Skeletal muscle satellite cell (primary cell): ENCODE measurements around the gene UST.
"Not testable (repeated sequence)": the region's sequence is repeated elsewhere in the genome, so short reads cannot be mapped to it uniquely, and the experiment has no call there.

Experiments
- H3K27me3 ChIP-seq: 2 replicates; pipeline ENCODE4 v1.7.0; 2013; ENCODE audit warnings: low read length; ENCODE audit not compliant: control insufficient read depth, insufficient read depth
- H3K36me3 ChIP-seq: 2 replicates; pipeline ENCODE4 v1.7.0; 2013; ENCODE audit warnings: mild to moderate bottlenecking, control low read depth, low read length; ENCODE audit not compliant: insufficient read depth
- H3K4me1 ChIP-seq: 2 replicates; pipeline ENCODE4 v1.7.0; 2013; ENCODE audit warnings: low read length; ENCODE audit not compliant: control insufficient read depth, insufficient read depth
- H3K4me2 ChIP-seq: 2 replicates; pipeline ENCODE4 v1.7.0; 2013; ENCODE audit warnings: mild to moderate bottlenecking, low read length
- H3K4me3 ChIP-seq: 2 replicates; pipeline ENCODE4 v1.7.0; 2013; ENCODE audit warnings: low read length
- H3K9ac ChIP-seq: 2 replicates; pipeline ENCODE4 v1.7.0; 2013; ENCODE audit warnings: mild to moderate bottlenecking, low read depth, low read length, moderate library complexity
- H3K9me3 ChIP-seq: replicated peaks from 2 replicates; pipeline ENCODE4 v1.7.0; 2013; ENCODE audit warnings: mild to moderate bottlenecking, control low read depth, low read length

The UST gene

DNA sequence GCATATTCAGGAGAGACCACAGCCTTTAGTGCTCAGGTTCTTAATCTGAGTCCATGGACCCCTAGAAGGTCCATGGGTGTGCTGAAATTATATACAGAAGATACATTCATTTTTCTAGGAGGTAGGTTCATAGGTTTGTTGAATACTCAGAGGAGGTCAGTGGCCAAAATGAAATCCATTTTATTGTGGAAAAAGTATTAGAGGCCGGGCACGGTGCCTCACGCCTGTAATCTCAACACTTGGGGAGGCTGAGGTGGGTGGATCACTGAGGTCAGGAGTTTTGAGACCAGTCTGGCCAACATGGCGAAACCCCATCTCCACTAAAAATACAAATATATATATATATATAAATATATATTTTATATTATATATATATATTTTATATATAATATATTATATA, 9.0 kb upstream of the UST start:
- no peaks in the 10 kb centered on the region for H3K9me3 ChIP-seq
- H3K27me3 ChIP-seq: no peaks in the 10 kb centered on the region
- H3K4me2 ChIP-seq: no peak overlapping the region
- H3K9ac ChIP-seq: no peak overlapping the region
- H3K4me3 ChIP-seq: no peak overlapping the region
- H3K4me1 ChIP-seq: no peaks in the 10 kb centered on the region
- H3K36me3 ChIP-seq: no peaks in the 10 kb centered on the region

- Histone ChIP-seq H3K4me2 (no peak overlapping the region), H3K9me3 (no peaks in the 10 kb centered on the region), H3K9ac (no peak overlapping the region), H3K4me1 (no peaks in the 10 kb centered on the region), H3K27me3 (no peaks in the 10 kb centered on the region), H3K36me3 (no peaks in the 10 kb centered on the region), H3K4me3 (no peak overlapping the region)
These were observed 7.6 kb upstream of the UST start for GRCh38 chr6:148738946-148739821.

DNA sequence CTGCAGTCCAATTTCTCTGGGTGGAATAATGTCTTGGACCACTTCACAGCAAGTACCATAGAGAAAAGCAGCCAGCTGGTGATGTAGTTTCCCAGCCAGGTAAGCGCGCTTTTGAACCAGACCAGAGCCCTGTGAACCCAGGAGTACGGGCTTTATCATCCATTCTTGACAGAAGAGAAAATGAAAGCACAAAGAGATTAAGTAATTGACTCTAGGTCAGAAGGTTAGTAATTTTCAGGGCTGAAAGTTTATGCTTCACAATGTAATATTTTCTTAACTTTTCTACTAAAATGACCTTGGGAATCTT, 7.1 kb upstream of the UST start:
- Histone ChIP-seq H3K4me1 (no peaks in the 10 kb centered on the region), H3K27me3 (no peaks in the 10 kb centered on the region), H3K36me3 (no peaks in the 10 kb centered on the region), H3K9ac (no peak overlapping the region), H3K9me3 (no peaks in the 10 kb centered on the region), H3K4me2 (no peak overlapping the region), H3K4me3 (no peak overlapping the region)

- H3K36me3 ChIP-seq: no peaks in the 10 kb centered on the region
- H3K27me3 ChIP-seq: no peaks in the 10 kb centered on the region
- H3K4me3 ChIP-seq: no peak overlapping the region
- no peak overlapping the region for H3K4me2 ChIP-seq
- H3K9ac ChIP-seq: no peak overlapping the region
- no peaks in the 10 kb centered on the region for H3K9me3 ChIP-seq
- peaks cover 6% of the 10 kb centered on the region for H3K4me1 ChIP-seq
These were observed 3.4 kb upstream of the UST start for GRCh38 chr6:148743476-148743875.

- peak overlapping the region; percentile 85 for H3K4me2 ChIP-seq
- H3K36me3 ChIP-seq: no peaks in the 10 kb centered on the region
- H3K27me3 ChIP-seq: no peaks in the 10 kb centered on the region
- H3K4me3 ChIP-seq: peak overlapping the region; percentile 94
- H3K4me1 ChIP-seq: peaks cover 6% of the 10 kb centered on the region
- no peaks in the 10 kb centered on the region for H3K9me3 ChIP-seq
- peak overlapping the region; percentile 70 for H3K9ac ChIP-seq
These were observed 904 bp upstream of the UST start for GRCh38 chr6:148745926-148746325.

- Histone ChIP-seq H3K4me2 (peak overlapping the region; percentile 85), H3K9ac (peak overlapping the region; percentile 70), H3K9me3 (no peaks in the 10 kb centered on the region), H3K4me3 (peak overlapping the region; percentile 94), H3K36me3 (no peaks in the 10 kb centered on the region), H3K4me1 (peaks cover 6% of the 10 kb centered on the region), H3K27me3 (no peaks in the 10 kb centered on the region)
These were observed 278 bp downstream of the UST start for GRCh38 chr6:148747145-148747470.

DNA sequence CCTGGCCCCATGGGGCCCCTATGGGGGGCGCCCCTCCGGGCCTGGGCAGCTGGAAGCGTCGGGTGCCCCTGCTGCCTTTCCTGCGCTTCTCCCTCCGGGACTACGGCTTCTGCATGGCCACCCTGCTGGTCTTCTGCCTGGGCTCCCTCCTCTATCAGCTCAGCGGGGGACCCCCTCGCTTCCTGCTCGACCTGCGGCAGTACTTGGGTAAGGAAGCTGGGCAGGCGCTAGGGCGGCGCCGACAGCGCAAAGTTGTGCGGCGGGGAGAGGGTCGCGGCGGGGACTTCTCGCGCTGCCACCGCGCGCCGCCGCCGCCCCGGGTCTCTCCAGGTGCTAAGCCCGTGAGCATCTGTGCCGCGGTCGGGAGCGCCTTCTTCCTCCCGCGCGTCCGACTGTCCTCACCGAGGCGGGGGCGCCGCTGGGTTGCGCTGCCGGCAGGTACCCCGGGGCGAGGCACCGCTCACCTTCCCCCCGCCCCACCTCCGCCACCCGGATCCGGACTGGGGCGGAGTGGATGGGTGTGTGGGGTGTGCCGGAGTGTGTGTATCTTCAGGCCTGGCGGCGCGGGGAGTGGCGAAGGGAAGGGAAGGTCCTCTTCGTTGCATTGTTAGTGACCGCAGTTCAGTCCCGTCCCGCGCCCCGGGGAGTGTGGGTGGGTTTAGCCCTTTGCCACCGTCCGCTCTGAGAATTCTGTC, 788 bp downstream of the UST start:
- H3K4me3 ChIP-seq: peak overlapping the region; percentile 94
- H3K36me3 ChIP-seq: no peaks in the 10 kb centered on the region
- H3K4me2 ChIP-seq: peak overlapping the region; percentile 85
- H3K4me1 ChIP-seq: peaks cover 6% of the 10 kb centered on the region
- H3K27me3 ChIP-seq: no peaks in the 10 kb centered on the region
- no peaks in the 10 kb centered on the region for H3K9me3 ChIP-seq
- peak overlapping the region; percentile 70 for H3K9ac ChIP-seq

- H3K9me3 ChIP-seq: no peaks in the 10 kb centered on the region
- no peaks in the 10 kb centered on the region for H3K27me3 ChIP-seq
- H3K4me1 ChIP-seq: peaks cover 6% of the 10 kb centered on the region
- H3K36me3 ChIP-seq: no peaks in the 10 kb centered on the region
- H3K9ac ChIP-seq: no peak overlapping the region
- no peak overlapping the region for H3K4me3 ChIP-seq
- H3K4me2 ChIP-seq: no peak overlapping the region
These were observed 2.8 kb downstream of the UST start for GRCh38 chr6:148749674-148750073.

GRCh38 chr6:148750838-148751792, 4.3 kb downstream of the UST start:
- H3K36me3 ChIP-seq: no peaks in the 10 kb centered on the region

DNA sequence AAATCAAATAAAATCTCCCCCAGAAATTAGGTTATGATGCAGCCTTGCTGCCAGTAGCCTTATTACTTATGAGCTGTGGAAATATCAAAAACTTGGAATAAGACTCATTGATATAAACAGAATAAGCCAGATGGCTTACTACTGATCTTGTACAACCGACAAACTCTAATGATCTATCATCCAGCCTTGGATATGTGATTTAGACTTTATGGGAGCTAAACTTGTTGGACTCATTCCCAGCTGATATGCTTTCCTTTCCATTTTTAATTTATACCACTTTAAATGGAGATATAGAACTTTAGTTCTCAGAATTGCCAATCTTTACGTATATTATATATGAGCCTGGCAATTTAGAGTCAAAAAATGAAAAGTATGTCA, 5.0 kb downstream of the UST start:
- no peaks in the 10 kb centered on the region for H3K4me1 ChIP-seq
- no peaks in the 10 kb centered on the region for H3K36me3 ChIP-seq
- H3K4me3 ChIP-seq: no peak overlapping the region
- H3K4me2 ChIP-seq: no peak overlapping the region
- H3K9ac ChIP-seq: no peak overlapping the region
- no peaks in the 10 kb centered on the region for H3K9me3 ChIP-seq
- H3K27me3 ChIP-seq: no peaks in the 10 kb centered on the region

More at GRCh38 chr6:148750838-148751792, 4.3 kb downstream of the UST start:
- no peak overlapping the region for H3K4me2 ChIP-seq
- H3K9ac ChIP-seq: no peak overlapping the region
- H3K4me1 ChIP-seq: peaks cover 2% of the 10 kb centered on the region
- no peak overlapping the region for H3K4me3 ChIP-seq
- no peaks in the 10 kb centered on the region for H3K27me3 ChIP-seq
- no peaks in the 10 kb centered on the region for H3K9me3 ChIP-seq

- not testable (repeated sequence) for H3K9ac ChIP-seq, H3K9me3 ChIP-seq, H3K27me3 ChIP-seq, H3K36me3 ChIP-seq, H3K4me3 ChIP-seq, H3K4me2 ChIP-seq, H3K4me1 ChIP-seq
These were observed 8.5 kb downstream of the UST start for GRCh38 chr6:148755379-148755778.
